C4-2B (cell line): ENCODE results near the gene FBRS.

Source experiments
- ZFX ChIP-seq: fragments of 450-650 bp; IDR thresholded peaks from 2 replicates; pipeline ENCODE4 v1.6.1; 2017
- TF ChIP-seq, protein P1 (sequence below): fragments of 450-650 bp; conservative IDR thresholded peaks from 2 replicates; pipeline ENCODE4 v1.5.1; 2017; ENCODE audit warnings: mild to moderate bottlenecking

DNA sequence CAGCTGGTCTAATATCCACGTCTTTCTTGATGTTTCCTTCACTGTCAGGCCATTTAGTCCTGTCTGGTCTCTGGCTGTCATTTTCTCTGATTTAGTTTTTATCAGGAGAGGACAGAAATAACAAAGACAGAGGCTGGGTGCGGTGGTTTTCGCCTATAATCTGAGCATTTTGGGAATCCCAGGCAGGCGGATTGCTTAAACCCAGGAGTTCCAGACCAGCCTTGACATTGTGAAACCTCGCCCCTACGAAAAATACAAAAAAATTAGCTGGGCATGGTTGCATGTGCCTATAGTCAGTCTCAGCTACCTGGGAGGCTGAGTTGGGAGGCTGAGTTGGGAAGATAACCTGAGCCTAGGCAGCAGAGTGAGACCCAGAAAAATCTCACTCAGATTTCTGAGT is 47.8 kb downstream of the FBRS start:
- TF ChIP-seq, protein P1, sequence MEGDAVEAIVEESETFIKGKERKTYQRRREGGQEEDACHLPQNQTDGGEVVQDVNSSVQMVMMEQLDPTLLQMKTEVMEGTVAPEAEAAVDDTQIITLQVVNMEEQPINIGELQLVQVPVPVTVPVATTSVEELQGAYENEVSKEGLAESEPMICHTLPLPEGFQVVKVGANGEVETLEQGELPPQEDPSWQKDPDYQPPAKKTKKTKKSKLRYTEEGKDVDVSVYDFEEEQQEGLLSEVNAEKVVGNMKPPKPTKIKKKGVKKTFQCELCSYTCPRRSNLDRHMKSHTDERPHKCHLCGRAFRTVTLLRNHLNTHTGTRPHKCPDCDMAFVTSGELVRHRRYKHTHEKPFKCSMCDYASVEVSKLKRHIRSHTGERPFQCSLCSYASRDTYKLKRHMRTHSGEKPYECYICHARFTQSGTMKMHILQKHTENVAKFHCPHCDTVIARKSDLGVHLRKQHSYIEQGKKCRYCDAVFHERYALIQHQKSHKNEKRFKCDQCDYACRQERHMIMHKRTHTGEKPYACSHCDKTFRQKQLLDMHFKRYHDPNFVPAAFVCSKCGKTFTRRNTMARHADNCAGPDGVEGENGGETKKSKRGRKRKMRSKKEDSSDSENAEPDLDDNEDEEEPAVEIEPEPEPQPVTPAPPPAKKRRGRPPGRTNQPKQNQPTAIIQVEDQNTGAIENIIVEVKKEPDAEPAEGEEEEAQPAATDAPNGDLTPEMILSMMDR, result no peak
- TF ChIP-seq ZFX, result no peak
